GM23248 (cell line): ENCODE data around the gene PDIA6.

Source experiments
- EZH2 ChIP-seq: fragments of 200-600 bp; sonication (generic); IDR thresholded peaks from 2 replicates; pipeline ENCODE4 v1.6.1; 2018; ENCODE audit warnings: antibody characterized with exemption, mild to moderate bottlenecking; ENCODE audit not compliant: insufficient read depth, poor library complexity, severe bottlenecking
- EZH2phosphoT487 ChIP-seq: fragments of 200-600 bp; sonication (generic); IDR thresholded peaks from 2 replicates; pipeline ENCODE4 v1.6.1; 2018; ENCODE audit warnings: antibody characterized with exemption, moderate library complexity, mild to moderate bottlenecking, low read depth; ENCODE audit not compliant: insufficient read depth

GRCh38 chr2:10832203-10832936 is 19.8 kb upstream of the PDIA6 start:
- TF ChIP-seq EZH2phosphoT487 (no peak), EZH2 (no peak)
